ENCODE results near the gene TRIM24.
"Not testable (repeated sequence)": the region's sequence is repeated elsewhere in the genome, so short reads cannot be mapped to it uniquely, and the experiment has no call there.

TRIM24 gene

DNA sequence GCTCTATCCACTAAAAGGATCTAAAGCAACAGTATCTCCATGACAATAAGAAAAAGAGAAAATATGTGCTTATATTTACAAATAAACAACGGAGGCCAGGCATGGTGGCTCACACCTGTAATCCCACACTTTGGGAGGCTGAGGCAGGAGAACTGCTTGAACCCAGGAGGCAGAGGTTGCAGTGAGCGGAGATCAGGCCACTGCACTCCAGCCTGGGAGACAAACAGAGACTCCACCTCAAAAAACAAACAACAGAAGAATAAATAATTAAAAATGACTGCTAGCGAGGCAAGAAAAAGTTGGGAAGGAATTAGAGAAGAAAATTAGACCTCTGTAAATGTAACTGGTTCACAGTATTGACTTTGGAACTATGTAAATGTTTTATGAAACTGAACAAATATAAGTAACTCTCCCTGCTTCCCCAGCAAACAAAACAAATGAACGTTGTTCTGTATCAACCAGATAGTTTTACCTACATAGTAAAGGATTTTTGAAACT, 17.1 kb downstream of the TRIM24 start:
- Mint-ChIP-seq H3K4me1 (peaks cover 62% of the 10 kb centered on the region), H3K9me3 (no peaks in the 10 kb centered on the region), H3K27ac (no peak overlapping the region), H3K27me3 (no peaks in the 10 kb centered on the region), H3K4me3 (no peak overlapping the region), H3K36me3 (peaks cover 7% of the 10 kb centered on the region)

DNA sequence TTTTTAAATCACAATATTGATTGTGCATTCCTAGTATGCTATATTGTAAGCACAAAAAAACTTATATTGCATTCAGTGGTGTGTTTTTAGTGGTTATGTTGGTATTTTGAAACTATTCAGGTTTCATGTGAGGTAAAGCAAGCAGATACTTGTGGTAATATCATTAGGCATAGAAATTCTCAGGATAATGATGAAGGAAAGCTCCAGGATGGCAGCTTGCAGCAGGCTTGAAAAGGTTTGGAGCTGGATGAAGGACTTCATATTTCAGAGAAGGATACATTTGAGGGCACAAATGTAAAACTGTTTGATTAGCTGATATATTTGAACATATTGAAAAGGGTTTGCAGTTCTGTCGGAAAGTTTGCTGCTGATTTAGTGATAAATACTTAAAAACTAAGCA, 17.5 kb downstream of the TRIM24 start:
- H3K9me3 Mint-ChIP-seq: no peaks in the 10 kb centered on the region
- H3K27ac Mint-ChIP-seq: no peak overlapping the region
- H3K4me3 Mint-ChIP-seq: no peak overlapping the region
- no peaks in the 10 kb centered on the region for H3K27me3 Mint-ChIP-seq
- H3K4me1 Mint-ChIP-seq: peaks cover 62% of the 10 kb centered on the region
- H3K36me3 Mint-ChIP-seq: peaks cover 5% of the 10 kb centered on the region

DNA sequence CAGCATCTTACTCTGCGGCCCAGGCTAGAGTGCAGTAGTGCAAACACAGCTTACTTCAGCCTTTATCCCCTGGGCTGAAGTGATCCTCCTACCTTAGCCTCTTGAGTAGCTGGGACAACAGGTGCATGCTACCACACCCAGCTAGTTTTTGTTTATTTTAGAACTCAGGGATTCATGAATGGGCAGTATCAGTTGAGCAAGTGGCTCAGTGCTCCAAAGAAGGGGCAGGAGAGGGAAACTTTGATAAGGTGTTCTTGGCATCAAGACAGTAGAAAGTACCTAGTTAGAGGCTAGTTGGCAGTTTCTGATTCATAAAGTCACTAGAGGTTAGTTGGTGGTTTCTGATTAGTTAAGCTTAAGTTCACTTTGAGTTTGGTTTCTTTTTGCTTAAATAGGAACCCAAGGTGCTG, 18.4 kb downstream of the TRIM24 start:
- H3K4me1 Mint-ChIP-seq: peaks cover 65% of the 10 kb centered on the region
- H3K4me3 Mint-ChIP-seq: no peak overlapping the region

DNA sequence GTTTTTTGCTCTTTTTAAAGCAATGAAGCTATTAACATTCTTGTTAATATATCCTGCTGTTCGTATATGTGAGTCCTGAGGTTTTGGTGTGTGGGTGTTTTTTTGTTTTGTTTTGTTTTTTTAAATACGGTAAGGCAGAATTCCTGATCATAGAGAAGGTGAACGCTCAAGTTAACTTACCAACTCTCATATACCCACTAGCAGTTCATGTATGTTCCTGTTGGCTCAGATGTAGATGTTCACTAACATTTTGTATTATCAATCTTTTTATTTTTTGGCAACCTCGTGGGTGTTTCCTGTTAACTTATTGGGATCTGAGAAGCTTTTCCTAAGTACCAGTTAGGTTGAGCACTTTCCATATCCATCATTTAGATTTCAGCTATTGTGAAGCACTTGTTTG, 20.5 kb downstream of the TRIM24 start:
- peaks cover 57% of the 10 kb centered on the region for H3K4me1 Mint-ChIP-seq
- H3K4me3 Mint-ChIP-seq: no peak overlapping the region
- no peaks in the 10 kb centered on the region for H3K27me3 Mint-ChIP-seq
- H3K36me3 Mint-ChIP-seq: peaks cover 8% of the 10 kb centered on the region
- H3K9me3 Mint-ChIP-seq: no peaks in the 10 kb centered on the region
- no peak overlapping the region for H3K27ac Mint-ChIP-seq

More for the DNA sequence above, 18.4 kb downstream of the TRIM24 start:
- Mint-ChIP-seq H3K27ac (no peak overlapping the region), H3K9me3 (no peaks in the 10 kb centered on the region), H3K36me3 (peaks cover 6% of the 10 kb centered on the region), H3K27me3 (no peaks in the 10 kb centered on the region)

- H3K4me1 Mint-ChIP-seq: peaks cover 57% of the 10 kb centered on the region
- H3K27ac Mint-ChIP-seq: no peak overlapping the region
- no peaks in the 10 kb centered on the region for H3K9me3 Mint-ChIP-seq
- H3K27me3 Mint-ChIP-seq: no peaks in the 10 kb centered on the region
- peaks cover 13% of the 10 kb centered on the region for H3K36me3 Mint-ChIP-seq
- H3K4me3 Mint-ChIP-seq: peak overlapping the region; percentile 57
Observed at GRCh38 chr7:138481447-138482380, 21.7 kb downstream of the TRIM24 start.

DNA sequence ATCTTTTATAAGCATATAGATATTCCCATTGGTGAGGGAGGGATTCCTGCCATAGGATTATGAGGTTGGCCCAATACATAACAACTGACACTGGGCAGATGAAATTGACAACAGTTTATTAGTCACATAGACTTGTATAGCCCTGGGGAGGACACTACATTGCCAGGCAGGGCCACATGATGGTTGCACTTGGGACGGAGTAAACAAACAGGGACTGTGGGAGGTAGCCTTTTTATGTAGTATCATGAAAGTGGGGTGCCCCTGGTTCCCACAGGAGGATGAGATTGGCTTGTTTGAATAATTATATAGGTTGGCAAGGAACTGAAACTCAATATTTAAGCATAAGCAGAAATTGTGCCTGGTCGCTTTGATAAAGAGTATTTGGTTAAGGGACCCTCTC, 23.5 kb downstream of the TRIM24 start:
- Mint-ChIP-seq H3K27me3 (no peaks in the 10 kb centered on the region), H3K9me3 (no peaks in the 10 kb centered on the region), H3K4me3 (no peak overlapping the region), H3K27ac (no peak overlapping the region), H3K36me3 (peaks cover 18% of the 10 kb centered on the region), H3K4me1 (peaks cover 61% of the 10 kb centered on the region)

GRCh38 chr7:138485508-138485907, 25.4 kb downstream of the TRIM24 start:
- H3K27ac Mint-ChIP-seq, H3K4me3 Mint-ChIP-seq, H3K9me3 Mint-ChIP-seq, H3K27me3 Mint-ChIP-seq: not testable (repeated sequence)
- H3K36me3 Mint-ChIP-seq: peaks cover 29% of the 10 kb centered on the region
- H3K4me1 Mint-ChIP-seq: peaks cover 68% of the 10 kb centered on the region

DNA sequence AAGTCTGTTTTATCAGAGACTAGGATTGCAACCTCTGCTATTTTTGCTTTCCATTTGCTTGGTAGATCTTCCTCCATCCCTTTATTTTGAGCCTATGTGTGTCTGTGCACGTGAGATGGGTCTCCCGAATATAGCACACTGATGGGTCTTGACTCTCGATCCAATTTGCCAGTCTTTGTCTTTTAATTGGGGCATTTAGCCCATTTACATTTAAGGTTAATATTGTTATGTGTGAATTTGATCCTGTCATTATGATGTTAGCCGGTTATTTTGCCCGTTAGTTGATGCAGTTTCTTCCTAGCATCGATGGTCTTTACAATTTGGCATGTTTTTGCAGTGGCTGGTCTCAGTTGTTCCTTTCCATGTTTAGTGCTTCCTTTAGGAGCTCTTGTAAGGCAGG, 29.1 kb downstream of the TRIM24 start:
- peaks cover 72% of the 10 kb centered on the region for H3K4me1 Mint-ChIP-seq
- H3K36me3 Mint-ChIP-seq: peaks cover 37% of the 10 kb centered on the region
- not testable (repeated sequence) for H3K9me3 Mint-ChIP-seq, H3K4me3 Mint-ChIP-seq, H3K27ac Mint-ChIP-seq, H3K27me3 Mint-ChIP-seq

- Mint-ChIP-seq H3K9me3 (peaks cover 6% of the 10 kb centered on the region), H3K36me3 (peaks cover 42% of the 10 kb centered on the region), H3K27me3 (no peaks in the 10 kb centered on the region), H3K27ac (no peak overlapping the region), H3K4me3 (no peak overlapping the region), H3K4me1 (peaks cover 88% of the 10 kb centered on the region)
Observed at GRCh38 chr7:138491612-138492386, 31.7 kb downstream of the TRIM24 start.

- H3K9me3 Mint-ChIP-seq: peaks cover 6% of the 10 kb centered on the region
- H3K27me3 Mint-ChIP-seq: no peaks in the 10 kb centered on the region
- H3K4me1 Mint-ChIP-seq: peaks cover 86% of the 10 kb centered on the region
- no peak overlapping the region for H3K4me3 Mint-ChIP-seq
- peaks cover 44% of the 10 kb centered on the region for H3K36me3 Mint-ChIP-seq
- H3K27ac Mint-ChIP-seq: no peak overlapping the region
Observed at GRCh38 chr7:138492423-138492822, 32.4 kb downstream of the TRIM24 start.

DNA sequence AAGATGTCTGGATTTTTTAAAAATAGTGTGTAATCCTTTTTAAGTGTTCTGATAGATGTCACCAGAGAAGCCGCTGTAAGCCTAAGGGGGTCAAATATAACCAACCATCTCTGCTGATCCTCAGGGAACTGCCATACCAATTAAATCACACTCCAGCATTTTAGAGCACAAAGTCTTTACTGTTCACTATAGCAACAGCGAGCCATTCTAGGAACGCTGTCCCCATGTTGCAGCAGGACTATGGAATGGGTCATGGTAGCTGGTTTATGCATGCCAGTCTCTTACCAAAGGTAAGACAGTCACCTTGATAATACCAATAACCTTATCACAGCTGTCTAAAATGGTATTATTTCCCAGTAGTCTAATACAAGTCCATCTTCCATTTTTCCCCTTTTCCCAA, 33.5 kb downstream of the TRIM24 start:
- H3K36me3 Mint-ChIP-seq: peaks cover 39% of the 10 kb centered on the region
- H3K4me1 Mint-ChIP-seq: peaks cover 76% of the 10 kb centered on the region
- peaks cover 6% of the 10 kb centered on the region for H3K9me3 Mint-ChIP-seq
- H3K27ac Mint-ChIP-seq: no peak overlapping the region
- no peak overlapping the region for H3K4me3 Mint-ChIP-seq
- H3K27me3 Mint-ChIP-seq: no peaks in the 10 kb centered on the region

- Mint-ChIP-seq H3K9me3 (no peaks in the 10 kb centered on the region), H3K27me3 (no peaks in the 10 kb centered on the region), H3K4me3 (no peak overlapping the region), H3K4me1 (peaks cover 73% of the 10 kb centered on the region), H3K27ac (no peak overlapping the region), H3K36me3 (peaks cover 40% of the 10 kb centered on the region)
Observed at GRCh38 chr7:138495485-138495884, 35.4 kb downstream of the TRIM24 start.

GRCh38 chr7:138499340-138499739, 39.3 kb downstream of the TRIM24 start:
- no peaks in the 10 kb centered on the region for H3K27me3 Mint-ChIP-seq
- peaks cover 28% of the 10 kb centered on the region for H3K36me3 Mint-ChIP-seq
- no peaks in the 10 kb centered on the region for H3K9me3 Mint-ChIP-seq
- H3K4me1 Mint-ChIP-seq: peaks cover 57% of the 10 kb centered on the region
- H3K4me3 Mint-ChIP-seq: no peak overlapping the region
- no peak overlapping the region for H3K27ac Mint-ChIP-seq

- H3K27me3 Mint-ChIP-seq, H3K4me3 Mint-ChIP-seq, H3K27ac Mint-ChIP-seq, H3K9me3 Mint-ChIP-seq: not testable (repeated sequence)
- Mint-ChIP-seq H3K4me1 (peaks cover 49% of the 10 kb centered on the region), H3K36me3 (peaks cover 29% of the 10 kb centered on the region)
Observed at GRCh38 chr7:138500303-138500702, 40.2 kb downstream of the TRIM24 start.

DNA sequence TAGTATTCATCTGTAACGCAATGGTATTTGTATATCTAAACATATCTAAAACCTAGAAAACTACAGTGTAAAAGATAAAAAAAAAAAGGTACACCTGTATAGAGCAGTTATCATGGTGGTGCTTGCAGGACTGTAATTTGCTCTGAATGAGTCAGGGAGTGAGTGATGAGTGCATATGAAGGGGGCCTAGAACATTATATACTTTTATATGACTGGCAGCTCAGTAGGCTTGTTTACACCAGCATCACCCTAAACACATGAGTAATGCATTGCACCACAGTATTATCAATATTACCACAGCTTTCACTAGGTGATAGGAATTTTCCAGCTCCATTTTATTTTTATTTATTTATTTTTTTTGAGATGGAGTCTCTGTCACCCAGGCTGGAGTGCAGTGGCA, 40.8 kb downstream of the TRIM24 start:
- H3K9me3 Mint-ChIP-seq: no peaks in the 10 kb centered on the region
- no peak overlapping the region for H3K27ac Mint-ChIP-seq
- no peak overlapping the region for H3K4me3 Mint-ChIP-seq
- peaks cover 30% of the 10 kb centered on the region for H3K36me3 Mint-ChIP-seq
- peaks cover 44% of the 10 kb centered on the region for H3K4me1 Mint-ChIP-seq
- H3K27me3 Mint-ChIP-seq: no peaks in the 10 kb centered on the region

All from activated naive CD4-positive, alpha-beta T cell treated with anti-CD3 and anti-CD28 coated beads, Interleukin-2, amount 50 U/mL, for 24 hours (primary cell).